NCI-H2107 treated with DMSO at 0.1 percent for 48 hours (cell line): ENCODE data around the gene POLR2E.

Experiments
- DNase-seq: peaks from one replicate; lab custom pipeline; 2025; ENCODE audit not compliant: unreplicated experiment; lab: John Stamatoyannopoulos, UW

POLR2E gene

GRCh38 chr19:1111641-1112267 is 16.6 kb upstream of the POLR2E start:
- DNase-seq: no peak

- DNase-seq: no peak
These were observed 15.8 kb upstream of the POLR2E start for GRCh38 chr19:1110809-1111640.

- no peak for DNase-seq
These were observed 14.8 kb upstream of the POLR2E start for GRCh38 chr19:1109697-1110671.

- no peak for DNase-seq
These were observed 13.9 kb upstream of the POLR2E start for GRCh38 chr19:1109032-1109551.

- DNase-seq: no peak
These were observed 13.3 kb upstream of the POLR2E start for GRCh38 chr19:1108291-1109031.

DNA sequence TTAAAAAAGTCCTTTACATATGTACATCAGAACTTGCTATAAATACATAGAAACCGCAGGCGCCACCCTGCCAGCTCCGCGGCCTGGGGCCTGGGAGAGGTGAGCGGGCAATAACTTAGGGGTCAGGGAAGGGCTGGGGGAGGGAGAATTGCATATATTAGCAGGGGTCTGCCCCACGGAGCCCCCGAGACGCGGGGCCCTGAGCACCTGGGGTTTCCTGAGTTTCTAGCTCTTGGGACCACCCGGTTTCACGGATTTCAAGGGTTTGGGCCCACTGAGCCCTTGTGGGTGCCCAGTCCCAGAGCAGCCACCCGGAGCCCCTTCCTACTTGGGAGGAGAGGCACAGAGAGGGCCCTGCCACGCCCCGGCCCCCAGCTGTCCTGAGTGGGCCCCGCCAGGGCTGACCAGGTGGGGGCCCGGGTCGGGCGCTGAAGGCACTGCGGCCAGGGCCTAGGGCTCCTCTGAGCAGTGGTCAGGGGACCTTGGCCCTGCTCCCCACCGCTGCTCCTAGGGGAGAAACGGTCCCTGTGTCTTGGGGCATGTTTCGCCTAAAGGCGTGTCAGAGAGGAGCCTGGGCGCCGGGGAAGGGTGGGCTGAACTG is 12.6 kb upstream of the POLR2E start:
- DNase-seq: no peak

GRCh38 chr19:1106841-1107660 is 11.9 kb upstream of the POLR2E start:
- DNase-seq: no peak

DNA sequence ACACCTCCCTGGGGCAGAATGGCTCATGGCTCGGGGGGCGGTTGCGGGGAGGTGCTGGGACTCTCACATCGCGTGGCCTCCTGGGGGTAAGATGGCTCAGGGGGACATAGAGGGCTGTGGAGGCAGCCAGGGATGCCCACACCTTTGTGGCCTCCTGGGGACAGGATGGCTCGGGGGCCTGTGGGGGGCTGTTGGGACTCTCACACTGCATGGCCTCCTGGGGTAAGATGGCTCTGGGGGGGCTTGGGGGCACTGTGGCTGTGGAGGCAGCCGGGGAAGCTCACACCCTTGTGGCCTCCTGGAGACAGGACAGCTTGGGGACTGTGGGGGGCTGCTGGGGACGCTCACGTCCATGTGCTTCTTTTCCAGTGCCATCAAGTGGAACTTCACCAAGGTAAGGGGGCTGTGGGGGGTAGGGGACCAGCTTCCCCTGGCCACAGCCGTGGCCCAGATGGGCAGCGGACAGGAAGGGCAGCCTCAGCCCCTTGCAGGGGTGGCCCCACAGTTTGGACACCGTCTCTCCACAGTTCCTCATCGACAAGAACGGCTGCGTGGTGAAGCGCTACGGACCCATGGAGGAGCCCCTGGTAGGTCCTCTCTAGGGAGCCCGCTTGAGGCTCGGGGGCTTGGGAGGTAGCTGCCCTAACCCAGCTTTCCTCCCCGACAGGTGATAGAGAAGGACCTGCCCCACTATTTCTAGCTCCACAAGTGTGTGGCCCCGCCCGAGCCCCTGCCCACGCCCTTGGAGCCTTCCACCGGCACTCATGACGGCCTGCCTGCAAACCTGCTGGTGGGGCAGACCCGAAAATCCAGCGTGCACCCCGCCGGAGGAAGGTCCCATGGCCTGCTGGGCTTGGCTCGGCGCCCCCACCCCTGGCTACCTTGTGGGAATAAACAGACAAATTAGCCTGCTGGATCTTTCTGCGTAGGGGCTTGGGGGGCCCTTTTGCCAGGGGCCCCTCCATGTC is 11.0 kb upstream of the POLR2E start:
- no peak for DNase-seq

- no peak for DNase-seq
These were observed 10.1 kb upstream of the POLR2E start for GRCh38 chr19:1105008-1105872.

GRCh38 chr19:1104311-1105007 is 9.3 kb upstream of the POLR2E start:
- no peak for DNase-seq

DNA sequence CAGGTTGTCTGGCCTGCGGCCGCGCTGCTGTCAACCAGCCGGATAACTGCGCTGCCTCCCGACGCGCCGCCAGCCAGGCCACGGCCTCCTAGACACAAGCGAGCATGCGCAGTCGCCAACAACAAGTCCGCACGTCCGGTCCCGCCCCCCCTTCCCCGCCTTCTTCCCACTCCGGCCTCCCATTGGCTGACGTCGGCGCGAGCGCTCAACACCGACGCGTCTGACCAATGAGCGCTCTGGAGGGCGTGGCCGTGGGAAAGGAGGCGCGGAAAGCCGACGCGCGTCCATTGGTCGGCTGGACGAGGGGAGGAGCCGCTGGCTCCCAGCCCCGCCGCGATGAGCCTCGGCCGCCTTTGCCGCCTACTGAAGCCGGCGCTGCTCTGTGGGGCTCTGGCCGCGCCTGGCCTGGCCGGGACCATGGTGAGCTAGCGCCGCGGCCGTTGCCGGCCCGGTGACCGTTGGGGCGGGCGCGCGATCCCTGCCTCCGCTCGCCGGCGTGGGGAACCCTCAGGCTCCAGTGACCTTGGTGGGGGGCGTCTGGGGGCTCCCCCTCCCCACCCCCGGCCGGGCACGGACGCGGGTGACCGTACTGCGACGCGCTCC is 8.6 kb upstream of the POLR2E start, which contains the start of gene GPX4:
Gene GPX4, plus strand, starts transcription at position 287 of the 603 bp plus-strand sequence. Its CDS starts 50 bp downstream, at position 337.
- DNase-seq: peak; percentile 91

DNA sequence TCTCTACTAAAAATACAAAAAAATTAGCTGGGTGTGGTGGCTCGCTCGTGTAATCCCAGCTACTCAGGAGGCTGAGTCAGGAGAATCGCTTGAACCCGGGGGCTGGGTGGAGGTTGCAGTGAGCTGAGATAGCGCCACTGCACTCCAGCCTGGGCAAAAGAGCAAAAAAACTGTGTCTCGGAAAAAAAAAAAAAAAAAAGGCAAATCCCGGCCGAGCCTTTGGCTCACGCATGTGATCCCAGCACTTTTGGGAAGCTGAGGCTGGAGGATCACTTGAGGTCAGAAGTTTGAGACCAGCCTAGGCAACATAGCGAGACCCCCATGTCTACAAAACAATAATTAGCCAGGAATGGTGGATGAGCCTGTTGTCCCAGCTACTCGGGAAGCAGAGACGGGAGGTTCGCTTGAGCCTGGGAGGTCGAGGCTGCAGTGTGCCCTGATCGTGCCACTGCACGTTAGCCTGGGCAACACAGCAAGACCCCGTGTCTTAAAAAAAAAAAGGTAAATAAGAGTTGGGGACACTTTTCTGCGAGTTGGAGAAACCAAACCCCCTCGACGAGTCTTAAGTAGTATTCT is 8.0 kb upstream of the POLR2E start:
- no peak for DNase-seq

GRCh38 chr19:1102407-1103131 is 7.4 kb upstream of the POLR2E start:
- DNase-seq: no peak

- DNase-seq: no peak
These were observed 6.1 kb upstream of the POLR2E start for GRCh38 chr19:1101337-1101698.
